ENCODE results near the gene LZTR1.

DNA sequence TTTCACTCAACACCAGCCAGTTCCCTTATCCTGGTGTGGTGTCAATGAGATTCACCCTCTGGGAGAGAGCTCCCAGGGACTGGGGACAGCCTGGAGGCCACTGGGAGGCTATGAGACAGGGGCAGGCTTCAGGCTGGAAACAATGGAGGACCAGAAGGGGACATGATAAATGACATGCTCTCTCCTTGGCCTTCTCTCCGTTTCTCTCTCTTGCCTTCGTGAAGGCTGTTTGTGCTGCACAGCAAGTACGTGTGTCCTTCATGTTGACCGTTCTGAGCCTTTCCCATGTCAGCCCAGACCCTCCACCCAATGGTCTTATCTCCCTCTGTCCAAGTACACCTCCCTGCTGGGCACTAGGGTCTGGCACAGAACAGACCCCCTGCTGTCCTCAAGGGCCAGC lies 1.6 kb upstream of the LZTR1 start:
- no peak for TF ChIP-seq FOXK2 (IDR thresholded peaks at IDR 0.05)
- no peak for TF ChIP-seq SREBF2 (IDR thresholded peaks at IDR 0.05; ENCODE audit: low read length)
- no peak for TF ChIP-seq SUZ12 (IDR thresholded peaks at IDR 0.05; ENCODE audit: unreplicated experiment)
